ENCODE results near the gene CLEC16A. TPM values are rescaled to one million over a fixed set of nuclear protein-coding genes. Genes with fewer than 3 reads are reported as not detected.

Gene CLEC16A
- total and polyA plus RNA-seq, 9 of the 15 experiments (the other 6 are each of a cell fraction or from before 2014, with no cell fraction given) = 1.00 to 22.3 (median 10.0) TPM

DNA sequence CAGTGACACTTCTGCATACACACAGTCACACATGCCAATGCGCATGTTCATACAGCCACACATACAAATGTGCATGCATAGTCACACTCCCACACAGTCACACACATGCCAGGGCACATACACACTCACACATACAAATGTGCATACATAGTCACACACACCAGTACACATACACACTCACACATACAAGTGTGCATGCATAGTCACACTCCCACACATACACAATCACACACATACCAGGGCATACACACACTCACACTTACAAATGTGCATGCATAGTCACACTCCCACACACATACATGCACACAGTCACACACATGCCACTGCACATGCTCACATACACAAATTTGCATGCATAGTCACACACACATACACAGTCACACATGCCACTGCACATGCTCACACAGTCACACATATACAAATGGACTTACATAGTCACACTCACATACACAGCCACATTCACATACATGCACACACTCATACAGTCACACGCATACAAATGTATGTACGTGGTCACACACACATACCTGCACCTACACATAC lies 227.5 kb downstream of the CLEC16A start (continued):
- TF ChIP-seq SP2 (IDR thresholded peaks at IDR 0.05; ENCODE audit: extremely low read depth, low read depth, low read length, poor library complexity, severe bottlenecking) = no peak
- TF ChIP-seq, protein P1, sequence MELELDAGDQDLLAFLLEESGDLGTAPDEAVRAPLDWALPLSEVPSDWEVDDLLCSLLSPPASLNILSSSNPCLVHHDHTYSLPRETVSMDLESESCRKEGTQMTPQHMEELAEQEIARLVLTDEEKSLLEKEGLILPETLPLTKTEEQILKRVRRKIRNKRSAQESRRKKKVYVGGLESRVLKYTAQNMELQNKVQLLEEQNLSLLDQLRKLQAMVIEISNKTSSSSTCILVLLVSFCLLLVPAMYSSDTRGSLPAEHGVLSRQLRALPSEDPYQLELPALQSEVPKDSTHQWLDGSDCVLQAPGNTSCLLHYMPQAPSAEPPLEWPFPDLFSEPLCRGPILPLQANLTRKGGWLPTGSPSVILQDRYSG (tag; conservative IDR thresholded peaks at IDR 0.05; ENCODE audit: low read depth) = no peak
- TF ChIP-seq BRCA1 (IDR thresholded peaks at IDR 0.05) = no peak
- no peak for TF ChIP-seq BRCA1 (CRISPR knock-in tag; IDR thresholded peaks at IDR 0.05)
- TF ChIP-seq SIX5 (IDR thresholded peaks at IDR 0.05; ENCODE audit: borderline replicate concordance in 1 of 2, insufficient read depth in 1 of 2, low read depth in 1 of 2, low read length in 2 of 2) = no peak
- no peak for TF ChIP-seq ZNF584 (CRISPR knock-in tag; IDR thresholded peaks at IDR 0.05; ENCODE audit: low read depth)

DNA sequence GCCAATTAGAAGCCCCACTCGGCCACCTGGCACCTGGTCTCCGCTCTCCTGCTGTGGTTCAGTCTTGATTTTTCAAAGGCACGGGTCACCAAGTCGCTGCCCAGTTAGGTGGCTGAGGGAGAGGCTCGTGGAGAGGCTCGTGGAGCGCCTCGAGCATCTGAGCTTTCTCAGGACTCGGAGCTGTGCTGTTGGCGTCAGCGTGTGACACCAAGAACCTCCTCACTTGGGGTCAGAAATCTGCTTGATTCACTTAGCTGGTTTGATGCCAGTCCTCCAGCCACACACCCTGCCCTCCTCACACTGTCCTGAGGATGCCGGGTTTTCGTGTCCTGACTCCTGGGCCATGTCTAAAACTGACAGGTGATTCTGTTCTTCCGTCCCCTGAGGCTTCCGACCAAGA lies 229.1 kb downstream of the CLEC16A start:
- ATAC-seq = no peak
- H4K20me1 ChIP-seq (replicated peaks; ENCODE audit: control insufficient read depth, insufficient read depth, low read length) = no peaks in the 10 kb centered on the region
- no peak for DNase-seq (ENCODE audit: extremely low read depth in 1 of 4, low spot score in 3 of 4)
- H3K79me2 ChIP-seq (ENCODE audit: control insufficient read depth, insufficient read depth, low read length) = no peaks in the 10 kb centered on the region
- intact Hi-C loops (cut with micrococcal nuclease) (no loop called here), in situ Hi-C loops (cut with MboI) (no loop called here)
- no peak overlapping the region for H3K4me2 ChIP-seq (ENCODE audit: insufficient read depth, low read length)
- H3K27ac ChIP-seq (ENCODE audit: extremely low read depth, low read depth, low read length) = no peak overlapping the region
- ChIA-PET POLR2A (no interaction called here), CTCF (ENCODE audit: low intra/inter-chr PET ratio) (no interaction called here)
- WGBS (ENCODE audit: insufficient coverage, low coverage, missing lambda C conversion rate) = 83% methylated on average over 14 of the region's 15 CpGs
- FAIRE-seq = no peak
- H3K27me3 ChIP-seq (ENCODE audit: control insufficient read depth in 2 of 2, insufficient read depth in 2 of 2, low read length in 2 of 2) = no peaks in the 10 kb centered on the region; a peak in 1 of 5 replicates
- no peak overlapping the region for H3K9ac ChIP-seq (ENCODE audit: insufficient read depth in 1 of 2, low read depth in 2 of 2, low read length in 2 of 2)
- BruUV-seq (replicated peaks) = no TSS peak
- H2AFZ ChIP-seq (ENCODE audit: low read depth, low read length) = no peak overlapping the region
- H3K9me1 ChIP-seq (ENCODE audit: control insufficient read depth, insufficient read depth, low read length) = no peaks in the 10 kb centered on the region
- H3K4me1 ChIP-seq (replicated peaks in 1 of 2; ENCODE audit: control insufficient read depth in 2 of 2, insufficient read depth in 2 of 2, low read length in 2 of 2) = peaks cover 7 to 19% of the 10 kb centered on the region in 2 experiments; a peak in 3 of 5 replicates
- H3K36me3 ChIP-seq (ENCODE audit: control insufficient read depth, insufficient read depth, low read length) = peaks cover 6% of the 10 kb centered on the region
- no peak overlapping the region for H3K4me3 ChIP-seq
- no peak for TF ChIP-seq ZNF77 (CRISPR knock-in tag; IDR thresholded peaks at IDR 0.05)
- TF ChIP-seq ZNF75A (CRISPR knock-in tag; IDR thresholded peaks at IDR 0.05) = no peak
- no peak for TF ChIP-seq JUNB (CRISPR knock-in tag; conservative IDR thresholded peaks at IDR 0.05)
- no peak for TF ChIP-seq RFX1 (IDR thresholded peaks at IDR 0.05)
- TF ChIP-seq, protein P2, sequence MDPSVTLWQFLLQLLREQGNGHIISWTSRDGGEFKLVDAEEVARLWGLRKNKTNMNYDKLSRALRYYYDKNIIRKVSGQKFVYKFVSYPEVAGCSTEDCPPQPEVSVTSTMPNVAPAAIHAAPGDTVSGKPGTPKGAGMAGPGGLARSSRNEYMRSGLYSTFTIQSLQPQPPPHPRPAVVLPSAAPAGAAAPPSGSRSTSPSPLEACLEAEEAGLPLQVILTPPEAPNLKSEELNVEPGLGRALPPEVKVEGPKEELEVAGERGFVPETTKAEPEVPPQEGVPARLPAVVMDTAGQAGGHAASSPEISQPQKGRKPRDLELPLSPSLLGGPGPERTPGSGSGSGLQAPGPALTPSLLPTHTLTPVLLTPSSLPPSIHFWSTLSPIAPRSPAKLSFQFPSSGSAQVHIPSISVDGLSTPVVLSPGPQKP (CRISPR knock-in tag; IDR thresholded peaks at IDR 0.05) = no peak
- TF ChIP-seq, protein P3, sequence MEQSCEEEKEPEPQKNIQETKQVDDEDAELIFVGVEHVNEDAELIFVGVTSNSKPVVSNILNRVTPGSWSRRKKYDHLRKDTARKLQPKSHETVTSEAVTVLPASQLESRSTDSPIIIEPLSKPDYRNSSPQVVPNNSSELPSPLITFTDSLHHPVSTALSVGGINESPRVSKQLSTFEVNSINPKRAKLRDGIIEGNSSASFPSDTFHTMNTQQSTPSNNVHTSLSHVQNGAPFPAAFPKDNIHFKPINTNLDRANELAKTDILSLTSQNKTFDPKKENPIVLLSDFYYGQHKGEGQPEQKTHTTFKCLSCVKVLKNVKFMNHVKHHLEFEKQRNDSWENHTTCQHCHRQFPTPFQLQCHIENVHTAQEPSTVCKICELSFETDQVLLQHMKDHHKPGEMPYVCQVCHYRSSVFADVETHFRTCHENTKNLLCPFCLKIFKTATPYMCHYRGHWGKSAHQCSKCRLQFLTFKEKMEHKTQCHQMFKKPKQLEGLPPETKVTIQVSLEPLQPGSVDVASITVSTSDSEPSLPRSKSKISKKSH (CRISPR knock-in tag; IDR thresholded peaks at IDR 0.05) = no peak
- TF ChIP-seq, protein P4, sequence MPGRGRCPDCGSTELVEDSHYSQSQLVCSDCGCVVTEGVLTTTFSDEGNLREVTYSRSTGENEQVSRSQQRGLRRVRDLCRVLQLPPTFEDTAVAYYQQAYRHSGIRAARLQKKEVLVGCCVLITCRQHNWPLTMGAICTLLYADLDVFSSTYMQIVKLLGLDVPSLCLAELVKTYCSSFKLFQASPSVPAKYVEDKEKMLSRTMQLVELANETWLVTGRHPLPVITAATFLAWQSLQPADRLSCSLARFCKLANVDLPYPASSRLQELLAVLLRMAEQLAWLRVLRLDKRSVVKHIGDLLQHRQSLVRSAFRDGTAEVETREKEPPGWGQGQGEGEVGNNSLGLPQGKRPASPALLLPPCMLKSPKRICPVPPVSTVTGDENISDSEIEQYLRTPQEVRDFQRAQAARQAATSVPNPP (IDR thresholded peaks at IDR 0.05; ENCODE audit: borderline replicate concordance, insufficient read depth, insufficient read length) = no peak
- no peak for TF ChIP-seq RUNX1 (IDR thresholded peaks at IDR 0.05; ENCODE audit: low read depth)
- no peak for TF ChIP-seq ZNF232 (CRISPR knock-in tag; IDR thresholded peaks at IDR 0.05)
- no peak for TF ChIP-seq ZNF778 (CRISPR knock-in tag; IDR thresholded peaks at IDR 0.05)
- TF ChIP-seq POLR2A (conservative IDR thresholded peaks at IDR 0.05) = no peak
- H3K9me3 ChIP-seq (replicated peaks; ENCODE audit: control insufficient read depth, insufficient read depth, low read depth, low read length) = no peaks in the 10 kb centered on the region

Data from K562 (cell line).